ENCODE data around the gene NEIL3. TPM values are rescaled to one million over a fixed set of nuclear protein-coding genes. Genes with fewer than 3 reads are reported as not detected.

The NEIL3 gene
- total and polyA plus RNA-seq, 10 of the 15 experiments (the other 5 are each of a cell fraction or from before 2014, with no cell fraction given): 3.0 to 13.8 (median 8.9) TPM

- Histone ChIP-seq H4K20me1 (ENCODE audit: control insufficient read depth, insufficient read depth) (no peaks in the 10 kb centered on the region), H3K27ac (ENCODE audit: control insufficient read depth, insufficient read depth) (no peak overlapping the region; the same call in 1 of the 2 replicates), H3K4me3 (peak overlapping the region; percentile 82; the same call in 1 of the 2 replicates), H3K9ac (ENCODE audit: control insufficient read depth, insufficient read depth, low read length) (no peak overlapping the region), H3K27me3 (replicated peaks in 1 of 2; ENCODE audit: control insufficient read depth in 2 of 2, insufficient read depth in 2 of 2, low read length in 1 of 2) (no peaks in the 10 kb centered on the region), H3K4me2 (ENCODE audit: control insufficient read depth, insufficient read depth) (peak overlapping the region; percentile 68), H3K36me3 (ENCODE audit: control insufficient read depth in 2 of 2, insufficient read depth in 2 of 2, low read length in 1 of 2) (no peaks in the 10 kb centered on the region), H2AFZ (ENCODE audit: control insufficient read depth, low read depth, low read length) (peak overlapping the region; percentile 95), H3K79me2 (ENCODE audit: control insufficient read depth, insufficient read depth, low read length) (peaks cover 10% of the 10 kb centered on the region), H3K4me1 (ENCODE audit: control insufficient read depth, insufficient read depth, low read length) (no peaks in the 10 kb centered on the region), H3K9me3 (replicated peaks; ENCODE audit: control insufficient read depth, insufficient read depth, low read length) (no peaks in the 10 kb centered on the region)
- intact Hi-C loops (cut with micrococcal nuclease; ENCODE audit: unreplicated experiment) (no loop called here), in situ Hi-C loops (cut with MboI) (loop anchor here (5.0 kb wide), 1 partner anchor 133 kb away; the partner anchor contains the start of gene AGA)
- 32% methylated on average over 8 of the region's 8 CpGs for WGBS (ENCODE audit: insufficient coverage, insufficient replicate concordance, low lambda C conversion rate, missing lambda C conversion rate)
- ChIA-PET SMC1A (ENCODE audit: uncharacterized antibody, unreplicated experiment) (interaction anchor here (0.7 to 1.9 kb wide), 7 partner anchors 9 to 258 kb away, joined by 3 to 7 read pairs (median 4); partner anchors contain the start of gene AGA), CTCF (interaction anchor here (0.8 to 1.6 kb wide), 7 partner anchors 19 to 262 kb away, joined by 3 to 7 read pairs (median 3); no protein-coding TSS in a partner anchor), POLR2A (interaction anchor here (0.8 to 2.7 kb wide), 2 partner anchors 11 to 133 kb away, joined by 3 to 10 read pairs; partner anchors contain the start of gene AGA), RAD21 (ENCODE audit: unreplicated experiment) (interaction anchor here (0.6 to 1.7 kb wide), 2 partner anchors 13 to 210 kb away, joined by 3 to 5 read pairs; no protein-coding TSS in a partner anchor)
- DNase-seq (ENCODE audit: low read depth, low spot score) (no peak), FAIRE-seq (no peak), ATAC-seq (no peak)
- no TSS peak for BruUV-seq (replicated peaks)
- TF ChIP-seq, protein P1, sequence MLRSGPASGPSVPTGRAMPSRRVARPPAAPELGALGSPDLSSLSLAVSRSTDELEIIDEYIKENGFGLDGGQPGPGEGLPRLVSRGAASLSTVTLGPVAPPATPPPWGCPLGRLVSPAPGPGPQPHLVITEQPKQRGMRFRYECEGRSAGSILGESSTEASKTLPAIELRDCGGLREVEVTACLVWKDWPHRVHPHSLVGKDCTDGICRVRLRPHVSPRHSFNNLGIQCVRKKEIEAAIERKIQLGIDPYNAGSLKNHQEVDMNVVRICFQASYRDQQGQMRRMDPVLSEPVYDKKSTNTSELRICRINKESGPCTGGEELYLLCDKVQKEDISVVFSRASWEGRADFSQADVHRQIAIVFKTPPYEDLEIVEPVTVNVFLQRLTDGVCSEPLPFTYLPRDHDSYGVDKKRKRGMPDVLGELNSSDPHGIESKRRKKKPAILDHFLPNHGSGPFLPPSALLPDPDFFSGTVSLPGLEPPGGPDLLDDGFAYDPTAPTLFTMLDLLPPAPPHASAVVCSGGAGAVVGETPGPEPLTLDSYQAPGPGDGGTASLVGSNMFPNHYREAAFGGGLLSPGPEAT (IDR thresholded peaks at IDR 0.05; ENCODE audit: low read depth): no peak
- TF ChIP-seq HDAC2 (IDR thresholded peaks at IDR 0.05): no peak
- TF ChIP-seq MYB (IDR thresholded peaks at IDR 0.05; ENCODE audit: borderline replicate concordance, low read depth, low read length): no peak
- no peak for TF ChIP-seq ATF3 (IDR thresholded peaks at IDR 0.05; ENCODE audit: borderline replicate concordance, extremely low read depth, low read depth, low read length)
- no peak for TF ChIP-seq SUZ12 (IDR thresholded peaks at IDR 0.05; ENCODE audit: unreplicated experiment)
- no peak for TF ChIP-seq RUNX3 (IDR thresholded peaks at IDR 0.05; ENCODE audit: low read length)
- no peak for TF ChIP-seq NRF1 (conservative IDR thresholded peaks at IDR 0.05; ENCODE audit: low read depth, low read length)
- TF ChIP-seq BCL11A (IDR thresholded peaks at IDR 0.05; ENCODE audit: low read depth, low read length): no peak
Measured at GRCh38 chr4:177308847-177309521, 690 bp upstream of the NEIL3 start.
